RWPE2 (cell line): Measurements from ENCODE around the gene PAXIP1.
A peak's percentile ranks its signal among the peaks of the same experiment; 100 is the strongest.

Experiments used
- ATAC-seq: fragments of 200-7000 bp; cut with Tn5 transposase; 3 replicates; pipeline ENCODE4 v1.9.1; 2021; ENCODE audit warnings: low read depth
- DNase-seq: peaks from one replicate; pipeline ENCODE4 v3.0.0-alpha.2; 2020; ENCODE audit warnings: low spot score
- H3K27ac ChIP-seq: fragments of 450-650 bp; 2 replicates; pipeline ENCODE4 v1.5.1; 2017; ENCODE audit warnings: mild to moderate bottlenecking; ENCODE audit not compliant: poor library complexity, severe bottlenecking
- H3K27me3 ChIP-seq: fragments of 250-450 bp; sonication (Bioruptor Pico); 2 replicates; pipeline ENCODE4 v1.5.1; 2021; ENCODE audit warnings: mild to moderate bottlenecking, moderate library complexity; ENCODE audit not compliant: insufficient read depth, poor library complexity, severe bottlenecking
- H3K36me3 ChIP-seq: fragments of 250-450 bp; sonication (Bioruptor Pico); 2 replicates; pipeline ENCODE4 v1.5.1; 2020; ENCODE audit warnings: low read depth, mild to moderate bottlenecking, moderate library complexity
- H3K4me1 ChIP-seq: fragments of 250-450 bp; sonication (Bioruptor Pico); 2 replicates; pipeline ENCODE4 v1.5.1; 2021; ENCODE audit warnings: mild to moderate bottlenecking, moderate library complexity; ENCODE audit not compliant: insufficient read depth, poor library complexity, severe bottlenecking
- H3K4me3 ChIP-seq: fragments of 250-450 bp; sonication (Bioruptor Pico); 2 replicates; pipeline ENCODE4 v1.5.1; 2021; ENCODE audit warnings: mild to moderate bottlenecking, moderate library complexity; ENCODE audit not compliant: severe bottlenecking
- H3K9me3 ChIP-seq: fragments of 250-450 bp; sonication (Bioruptor Pico); 2 replicates; pipeline ENCODE4 v1.5.1; 2021; ENCODE audit warnings: mild to moderate bottlenecking, moderate library complexity; ENCODE audit not compliant: severe bottlenecking
- TF ChIP-seq, protein P1 (sequence below): fragments of 450-650 bp; IDR thresholded peaks from one replicate; pipeline ENCODE4 v1.5.1; 2017; ENCODE audit warnings: mild to moderate bottlenecking, moderate library complexity; ENCODE audit not compliant: poor library complexity, severe bottlenecking

PAXIP1 gene

DNA sequence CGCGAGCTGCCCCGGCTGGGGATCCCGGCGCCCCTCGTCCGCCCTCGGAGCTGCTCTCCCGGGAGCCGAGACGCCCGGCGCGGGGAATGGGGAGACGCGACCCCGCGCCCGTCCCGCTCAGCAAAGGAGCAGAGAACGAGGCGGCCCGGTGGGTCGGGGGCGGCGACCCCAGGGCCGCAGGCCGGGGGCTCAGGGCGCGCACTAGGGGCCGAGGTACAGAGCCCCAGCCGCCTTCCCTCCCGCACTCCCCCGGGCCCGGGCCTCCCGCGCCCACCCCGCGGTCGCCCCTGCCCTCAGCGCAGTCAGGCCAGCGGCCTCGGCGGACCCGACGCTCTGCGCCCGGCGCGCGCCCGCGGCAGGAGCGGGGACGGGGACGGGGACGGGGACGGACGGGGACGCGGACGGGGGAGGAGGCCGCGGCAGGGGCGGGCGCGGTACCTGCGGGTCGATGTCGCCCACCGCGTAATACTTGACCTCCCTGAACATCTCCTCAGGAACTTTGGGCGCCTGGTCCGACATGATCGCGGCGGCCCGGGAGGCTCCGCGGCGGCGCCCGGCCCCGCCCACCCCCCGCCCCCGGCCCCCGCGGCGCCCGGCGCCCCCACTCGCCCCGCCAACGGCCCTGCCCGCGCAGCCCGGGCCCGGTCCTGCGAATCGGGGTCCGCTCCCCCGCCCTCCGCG lies 373 bp downstream of the PAXIP1 start:
- Histone ChIP-seq H3K4me1 (no peaks in the 10 kb centered on the region), H3K4me3 (peak overlapping the region; percentile 80), H3K9me3 (no peaks in the 10 kb centered on the region), H3K36me3 (peaks cover 23% of the 10 kb centered on the region), H3K27me3 (no peaks in the 10 kb centered on the region), H3K27ac (peak overlapping the region; percentile 64)
- ATAC-seq, result peak; percentile 24; the same call in 1 of the 3 replicates
- DNase-seq, result no peak
- TF ChIP-seq, protein P1, sequence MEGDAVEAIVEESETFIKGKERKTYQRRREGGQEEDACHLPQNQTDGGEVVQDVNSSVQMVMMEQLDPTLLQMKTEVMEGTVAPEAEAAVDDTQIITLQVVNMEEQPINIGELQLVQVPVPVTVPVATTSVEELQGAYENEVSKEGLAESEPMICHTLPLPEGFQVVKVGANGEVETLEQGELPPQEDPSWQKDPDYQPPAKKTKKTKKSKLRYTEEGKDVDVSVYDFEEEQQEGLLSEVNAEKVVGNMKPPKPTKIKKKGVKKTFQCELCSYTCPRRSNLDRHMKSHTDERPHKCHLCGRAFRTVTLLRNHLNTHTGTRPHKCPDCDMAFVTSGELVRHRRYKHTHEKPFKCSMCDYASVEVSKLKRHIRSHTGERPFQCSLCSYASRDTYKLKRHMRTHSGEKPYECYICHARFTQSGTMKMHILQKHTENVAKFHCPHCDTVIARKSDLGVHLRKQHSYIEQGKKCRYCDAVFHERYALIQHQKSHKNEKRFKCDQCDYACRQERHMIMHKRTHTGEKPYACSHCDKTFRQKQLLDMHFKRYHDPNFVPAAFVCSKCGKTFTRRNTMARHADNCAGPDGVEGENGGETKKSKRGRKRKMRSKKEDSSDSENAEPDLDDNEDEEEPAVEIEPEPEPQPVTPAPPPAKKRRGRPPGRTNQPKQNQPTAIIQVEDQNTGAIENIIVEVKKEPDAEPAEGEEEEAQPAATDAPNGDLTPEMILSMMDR, result no peak

DNA sequence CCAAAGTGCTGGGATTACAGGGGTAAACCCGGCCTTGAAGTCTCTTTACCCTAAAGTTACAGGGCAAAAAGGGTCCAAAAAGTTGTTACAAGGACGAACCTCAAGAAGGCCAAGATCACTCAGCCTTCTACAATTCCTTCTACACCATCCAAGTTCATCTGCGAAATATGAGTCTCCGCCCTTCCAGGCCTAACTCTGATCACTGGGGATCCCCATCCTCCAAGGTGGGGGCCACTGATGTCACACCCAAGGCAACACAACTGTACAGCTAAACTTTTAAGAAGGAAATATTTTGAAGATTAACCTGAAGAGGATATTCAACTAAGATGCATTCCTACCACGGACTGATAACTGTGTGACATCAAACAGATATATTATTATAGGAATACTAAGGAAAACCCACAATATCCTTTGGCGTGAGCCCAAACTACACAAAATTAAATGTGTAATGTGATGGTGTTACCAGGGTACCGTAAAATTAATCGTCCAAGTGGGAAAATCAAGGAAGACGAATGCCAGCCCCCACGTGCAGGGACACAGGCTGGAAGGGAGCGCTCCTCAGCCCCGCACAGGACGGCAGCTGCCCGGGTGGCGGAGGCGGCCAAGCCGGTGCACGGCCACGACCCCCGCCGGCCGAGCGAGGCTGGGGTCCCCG lies 1.0 kb downstream of the PAXIP1 start:
- Histone ChIP-seq H3K9me3 (no peaks in the 10 kb centered on the region), H3K27me3 (no peaks in the 10 kb centered on the region), H3K4me3 (peak overlapping the region; percentile 80), H3K36me3 (peaks cover 29% of the 10 kb centered on the region), H3K4me1 (no peaks in the 10 kb centered on the region), H3K27ac (peak overlapping the region; percentile 64)
- ATAC-seq (peak; percentile 6; the same call in 1 of the 3 replicates), DNase-seq (no peak)
- TF ChIP-seq, protein P1, result no peak

DNA sequence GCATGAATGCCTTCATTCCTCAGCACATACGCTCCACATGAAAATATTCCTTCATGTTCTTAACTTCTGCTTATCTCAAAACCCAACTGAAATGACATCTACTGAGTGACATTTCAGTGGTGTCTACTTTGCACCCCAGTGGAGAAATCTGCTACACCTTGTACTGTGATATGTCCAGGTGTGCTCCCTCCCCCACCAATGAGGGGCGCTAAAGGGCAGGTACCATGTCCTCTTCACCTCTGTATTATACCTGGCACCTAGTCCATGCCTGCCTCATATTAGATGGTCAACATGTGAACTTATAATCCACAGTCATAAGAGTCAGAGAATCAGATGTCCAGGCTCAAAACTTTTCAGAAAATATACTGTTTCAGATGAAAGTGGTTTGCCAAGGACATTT lies 2.1 kb downstream of the PAXIP1 start:
- Histone ChIP-seq H3K9me3 (no peaks in the 10 kb centered on the region), H3K4me3 (no peak overlapping the region), H3K4me1 (no peaks in the 10 kb centered on the region), H3K27ac (no peak overlapping the region), H3K36me3 (peaks cover 37% of the 10 kb centered on the region), H3K27me3 (no peaks in the 10 kb centered on the region)
- TF ChIP-seq, protein P1, result no peak
- ATAC-seq (no peak), DNase-seq (no peak)

DNA sequence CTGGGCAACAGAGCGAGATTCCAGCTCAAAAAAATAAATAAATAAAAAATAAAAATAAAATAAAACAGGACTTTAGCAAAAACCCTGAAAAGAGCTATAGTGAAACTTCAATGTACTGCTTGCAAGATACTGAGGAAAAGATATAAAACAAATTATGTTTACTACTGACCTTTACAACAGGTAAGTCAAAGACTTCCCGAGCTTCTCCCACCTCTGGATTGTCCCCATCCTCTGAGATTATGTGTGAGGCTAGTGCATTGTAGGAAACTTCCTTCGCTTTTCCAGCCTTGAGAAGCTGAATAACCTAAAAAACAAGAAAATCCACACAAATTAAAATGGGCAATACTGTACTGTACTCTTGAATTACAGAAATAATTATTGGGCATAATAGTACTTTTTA lies 4.4 kb downstream of the PAXIP1 start:
- Histone ChIP-seq H3K4me1 (no peaks in the 10 kb centered on the region), H3K9me3 (no peaks in the 10 kb centered on the region), H3K36me3 (peaks cover 52% of the 10 kb centered on the region), H3K4me3 (no peak overlapping the region), H3K27me3 (no peaks in the 10 kb centered on the region), H3K27ac (no peak overlapping the region)
- TF ChIP-seq, protein P1, result no peak
- DNase-seq, result no peak
- no peak for ATAC-seq

- TF ChIP-seq, protein P1, result no peak
- DNase-seq (no peak), ATAC-seq (0 out of 3 replicates have a peak, but pooled peaks have one; percentile 7)
- H3K27ac ChIP-seq, result no peak overlapping the region
- H3K4me1 ChIP-seq, result no peaks in the 10 kb centered on the region
- no peak overlapping the region for H3K4me3 ChIP-seq
- H3K27me3 ChIP-seq, result no peaks in the 10 kb centered on the region
- H3K9me3 ChIP-seq, result no peaks in the 10 kb centered on the region
- peaks cover 58% of the 10 kb centered on the region for H3K36me3 ChIP-seq
Measured at GRCh38 chr7:154997840-154998370, 5.0 kb downstream of the PAXIP1 start.
